Keratinocyte (primary cell): ENCODE measurements around the gene AKAP6. TPM values are rescaled to one million over a fixed set of nuclear protein-coding genes. Genes with fewer than 3 reads are reported as not detected.

Experiments used
- DNase-seq: peaks from one replicate; pipeline ENCODE4 v3.0.0-alpha.2; 2011; ENCODE audit warnings: low read depth, missing footprints, low spot score
- FAIRE-seq: peaks from 2 replicates; lab custom pipeline; 2011; peaks lifted over from hg19 to GRCh38; lab: Jason Lieb, UNC
- H2AFZ ChIP-seq: 2 replicates; pipeline ENCODE4 v1.6.0; 2012; ENCODE audit warnings: low read length, control low read depth, inconsistent platforms; ENCODE audit not compliant: control insufficient read depth
- H3K27ac ChIP-seq: 2 replicates; pipeline ENCODE4 v1.5.1; 2011; ENCODE audit warnings: low read length; ENCODE audit not compliant: control insufficient read depth, insufficient read depth
- H3K27me3 ChIP-seq: 3 replicates; pipeline ENCODE4 v1.6.0; 2011; ENCODE audit warnings: low read length; ENCODE audit not compliant: control insufficient read depth, insufficient read depth; ENCODE audit errors: extremely low read depth
- H3K36me3 ChIP-seq, 2 experiments: 2 replicates in 1 of 2; 3 replicates in 1 of 2; pipeline ENCODE4 v1.5.1; 2011; ENCODE audit warnings: low read length in 2 of 2, mild to moderate bottlenecking in 1 of 2; ENCODE audit not compliant: control insufficient read depth in 2 of 2, insufficient read depth in 2 of 2; ENCODE audit errors: extremely low read depth in 1 of 2
- H3K4me1 ChIP-seq: 3 replicates; pipeline ENCODE4 v1.5.1; 2011; ENCODE audit warnings: low read length; ENCODE audit not compliant: control insufficient read depth, insufficient read depth; ENCODE audit errors: extremely low read depth
- H3K4me2 ChIP-seq: 3 replicates; pipeline ENCODE4 v1.6.0; 2011; ENCODE audit warnings: low read depth, low read length; ENCODE audit not compliant: control insufficient read depth, insufficient read depth; ENCODE audit errors: extremely low read depth
- H3K4me3 ChIP-seq, 3 experiments: fragments of 200-600 bp in 1 of 3; sonication (generic) in 1 of 3; 2 replicates in 2 of 3; 3 replicates in 1 of 3; pipeline ENCODE4 v1.5.1; 2011 to 2016; ENCODE audit warnings: low read length in 3 of 3, mild to moderate bottlenecking in 3 of 3, control low read depth in 2 of 3, inconsistent platforms in 1 of 3, low read depth in 1 of 3, mixed read lengths in 1 of 3, mixed run types in 1 of 3, moderate library complexity in 1 of 3; ENCODE audit not compliant: control insufficient read depth in 2 of 3, insufficient read depth in 2 of 3; ENCODE audit errors: extremely low read depth in 1 of 3
- H3K79me2 ChIP-seq: 2 replicates; pipeline ENCODE4 v1.6.0; 2012; ENCODE audit warnings: low read length; ENCODE audit not compliant: control insufficient read depth, insufficient read depth
- H3K9ac ChIP-seq: 3 replicates; pipeline ENCODE4 v1.6.0; 2011; ENCODE audit warnings: low read length; ENCODE audit not compliant: control insufficient read depth, insufficient read depth; ENCODE audit errors: extremely low read depth
- H3K9me1 ChIP-seq: 3 replicates; pipeline ENCODE4 v1.6.0; 2011; ENCODE audit warnings: low read length; ENCODE audit not compliant: control insufficient read depth, insufficient read depth; ENCODE audit errors: extremely low read depth
- H3K9me3 ChIP-seq: 2 replicates; pipeline ENCODE4 v1.5.1; 2012; ENCODE audit warnings: low read depth, low read length; ENCODE audit not compliant: control insufficient read depth
- H4K20me1 ChIP-seq: 3 replicates; pipeline ENCODE4 v1.6.0; 2011; ENCODE audit warnings: low read length; ENCODE audit not compliant: control insufficient read depth, insufficient read depth; ENCODE audit errors: extremely low read depth
- EZH2 ChIP-seq: IDR thresholded peaks from one replicate; pipeline ENCODE4 v1.6.1; 2012; ENCODE audit warnings: inconsistent platforms, mild to moderate bottlenecking, low read length, moderate library complexity
- dilution Hi-C: fragments of 300-500 bp; cut with MboI; formaldehyde crosslinking; loops from one replicate; pipeline ENCODE4 v1.7.0; 2020; ENCODE audit warnings: low sequenced_read_pairs; ENCODE audit not compliant: extremely low pct_ligation_motif_present
- polyA plus RNA-seq, 5 experiments: library from polyadenylated mRNA; depleted of rRNA in 3 of 5; stranded (reverse) in 3 of 5; stranded (forward) in 1 of 5; unstranded in 1 of 5; fragments of >200 nt; gene quantifications; 1 replicate in 1 of 5; 2 replicates in 3 of 5; 3 replicates in 1 of 5; pipeline versions ENCODE4 v1.2.1 to v1.2.3, GENCODE V29; 2011 to 2012; ENCODE audit warnings: missing spikeins in 2 of 5, low read depth in 1 of 5, low replicate concordance in 1 of 5
- TF ChIP-seq, protein P1 (sequence below), 3 experiments: IDR thresholded peaks in 1 of 3; conservative IDR thresholded peaks in 1 of 3; optimal IDR thresholded peaks in 1 of 3; 2 replicates in 2 of 3; 3 replicates in 1 of 3; pipeline versions ENCODE3 to v1.5.1; 2011; ENCODE audit warnings: low read length in 3 of 3, mild to moderate bottlenecking in 3 of 3, moderate library complexity in 2 of 3, control low read depth in 1 of 3, inconsistent platforms in 1 of 3; ENCODE audit not compliant: insufficient read depth in 2 of 3; ENCODE audit errors: extremely low read depth in 1 of 3

AKAP6 gene
- polyA plus RNA-seq, 1 donor (not counting 4 experiments of a cell fraction or from before 2014, with no cell fraction given), result 2.0 TPM

GRCh38 chr14:32805979-32806378 is 476.9 kb downstream of the AKAP6 start:
- dilution Hi-C loops, result no loop called here
- Histone ChIP-seq H3K4me2 (no peak overlapping the region), H4K20me1 (no peaks in the 10 kb centered on the region), H3K9me3 (peaks cover 2% of the 10 kb centered on the region), H3K9me1 (no peaks in the 10 kb centered on the region), H3K36me3 (no peaks in the 10 kb centered on the region), H3K27ac (no peak overlapping the region), H3K79me2 (no peaks in the 10 kb centered on the region), H2AFZ (no peak overlapping the region), H3K9ac (no peak overlapping the region), H3K4me3 (no peak overlapping the region), H3K4me1 (no peaks in the 10 kb centered on the region), H3K27me3 (peaks cover 2% of the 10 kb centered on the region)
- no peak for DNase-seq
- no peak for FAIRE-seq
- TF ChIP-seq, protein P1, sequence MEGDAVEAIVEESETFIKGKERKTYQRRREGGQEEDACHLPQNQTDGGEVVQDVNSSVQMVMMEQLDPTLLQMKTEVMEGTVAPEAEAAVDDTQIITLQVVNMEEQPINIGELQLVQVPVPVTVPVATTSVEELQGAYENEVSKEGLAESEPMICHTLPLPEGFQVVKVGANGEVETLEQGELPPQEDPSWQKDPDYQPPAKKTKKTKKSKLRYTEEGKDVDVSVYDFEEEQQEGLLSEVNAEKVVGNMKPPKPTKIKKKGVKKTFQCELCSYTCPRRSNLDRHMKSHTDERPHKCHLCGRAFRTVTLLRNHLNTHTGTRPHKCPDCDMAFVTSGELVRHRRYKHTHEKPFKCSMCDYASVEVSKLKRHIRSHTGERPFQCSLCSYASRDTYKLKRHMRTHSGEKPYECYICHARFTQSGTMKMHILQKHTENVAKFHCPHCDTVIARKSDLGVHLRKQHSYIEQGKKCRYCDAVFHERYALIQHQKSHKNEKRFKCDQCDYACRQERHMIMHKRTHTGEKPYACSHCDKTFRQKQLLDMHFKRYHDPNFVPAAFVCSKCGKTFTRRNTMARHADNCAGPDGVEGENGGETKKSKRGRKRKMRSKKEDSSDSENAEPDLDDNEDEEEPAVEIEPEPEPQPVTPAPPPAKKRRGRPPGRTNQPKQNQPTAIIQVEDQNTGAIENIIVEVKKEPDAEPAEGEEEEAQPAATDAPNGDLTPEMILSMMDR (optimal IDR thresholded peaks at IDR 0.05 in 1 of 3, IDR thresholded peaks at IDR 0.05 in 1 of 3, conservative IDR thresholded peaks at IDR 0.05 in 1 of 3; ENCODE audit: extremely low read depth in 1 of 3, insufficient read depth in 2 of 3, low read length in 3 of 3), result no peak
- no peak for TF ChIP-seq EZH2

GRCh38 chr14:32808644-32809043 is 479.5 kb downstream of the AKAP6 start:
- Histone ChIP-seq H3K27me3 (peaks cover 2% of the 10 kb centered on the region), H3K9ac (no peak overlapping the region), H3K4me3 (no peak overlapping the region), H3K9me3 (peaks cover 2% of the 10 kb centered on the region), H3K36me3 (no peaks in the 10 kb centered on the region), H2AFZ (no peak overlapping the region), H3K4me1 (no peaks in the 10 kb centered on the region), H4K20me1 (no peaks in the 10 kb centered on the region), H3K79me2 (no peaks in the 10 kb centered on the region), H3K27ac (no peak overlapping the region), H3K9me1 (no peaks in the 10 kb centered on the region), H3K4me2 (no peak overlapping the region)
- DNase-seq (no peak), FAIRE-seq (no peak)
- TF ChIP-seq EZH2, result no peak
- TF ChIP-seq, protein P1 (optimal IDR thresholded peaks at IDR 0.05 in 1 of 3, IDR thresholded peaks at IDR 0.05 in 1 of 3, conservative IDR thresholded peaks at IDR 0.05 in 1 of 3; ENCODE audit: extremely low read depth in 1 of 3, insufficient read depth in 2 of 3, low read length in 3 of 3), result no peak
- dilution Hi-C loops, result no loop called here
